HUES48 (cell line): ENCODE measurements around the gene SMYD3.

ENCODE experiments used
- H3K27ac ChIP-seq: one replicate; pipeline ENCODE4 v1.7.0; 2013; ENCODE audit warnings: low read depth, low read length, inconsistent platforms
- H3K27me3 ChIP-seq: 2 replicates; pipeline ENCODE4 v1.6.1; 2013; ENCODE audit warnings: mild to moderate bottlenecking, low read length; ENCODE audit not compliant: control insufficient read depth, insufficient read depth
- H3K36me3 ChIP-seq: 2 replicates; pipeline ENCODE4 v1.6.1; 2013; ENCODE audit warnings: low read length; ENCODE audit not compliant: control insufficient read depth, insufficient read depth
- H3K4me1 ChIP-seq: 2 replicates; pipeline ENCODE4 v1.6.1; 2013; ENCODE audit warnings: mild to moderate bottlenecking, low read length; ENCODE audit not compliant: control insufficient read depth, insufficient read depth
- H3K4me3 ChIP-seq: 2 replicates; pipeline ENCODE4 v1.5.1; 2013; ENCODE audit warnings: mild to moderate bottlenecking, low read depth, low read length
- H3K9ac ChIP-seq: 2 replicates; pipeline ENCODE4 v1.6.1; 2013; ENCODE audit warnings: mild to moderate bottlenecking, low read depth, low read length, moderate library complexity
- H3K9me3 ChIP-seq: 2 replicates; pipeline ENCODE4 v1.6.1; 2013; ENCODE audit warnings: low read length; ENCODE audit not compliant: control insufficient read depth, insufficient read depth

Gene SMYD3

DNA sequence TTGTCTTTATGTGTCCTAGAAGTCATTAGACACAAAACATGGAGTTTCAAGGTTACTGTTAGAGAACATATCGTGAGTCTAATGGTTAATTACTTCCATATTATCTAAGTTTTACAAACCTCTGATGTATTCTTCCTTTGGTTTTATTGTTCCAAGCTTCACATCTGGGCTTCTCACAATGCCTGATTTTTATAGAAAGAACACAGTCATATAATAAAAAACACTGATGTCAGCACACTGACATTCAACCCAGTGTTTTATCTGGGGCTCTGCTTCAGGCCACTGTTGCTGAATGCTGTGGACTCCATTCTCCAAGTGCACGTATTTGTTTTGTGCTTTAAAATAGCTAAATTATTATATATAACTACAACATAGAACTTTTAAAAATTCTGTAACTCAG, 232.9 kb downstream of the SMYD3 start:
- H3K9me3 ChIP-seq, result no peaks in the 10 kb centered on the region
- no peak overlapping the region for H3K9ac ChIP-seq
- no peak overlapping the region for H3K27ac ChIP-seq
- H3K27me3 ChIP-seq, result no peaks in the 10 kb centered on the region
- H3K4me3 ChIP-seq, result no peak overlapping the region
- H3K36me3 ChIP-seq, result no peaks in the 10 kb centered on the region
- H3K4me1 ChIP-seq, result no peaks in the 10 kb centered on the region

DNA sequence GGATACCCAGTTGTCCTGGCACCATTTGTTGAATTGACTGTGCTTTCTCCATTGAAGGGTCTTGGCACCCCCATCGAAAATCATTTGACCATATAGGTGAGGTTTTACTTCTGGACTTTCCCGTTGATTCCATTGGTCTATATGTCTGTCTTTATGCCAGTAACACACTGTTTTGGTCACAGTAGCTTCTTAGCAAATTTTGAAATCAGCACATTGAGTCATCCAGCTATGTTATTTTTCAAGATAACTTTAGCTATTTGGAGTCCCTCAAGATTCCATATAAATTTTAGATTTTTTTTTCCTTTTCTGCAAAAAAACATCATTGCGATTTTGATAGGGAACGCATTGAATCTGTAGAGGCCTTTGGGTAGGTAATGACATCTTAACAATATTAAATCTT, 235.6 kb downstream of the SMYD3 start:
- Histone ChIP-seq H3K27ac (no peak overlapping the region), H3K36me3 (no peaks in the 10 kb centered on the region), H3K9me3 (no peaks in the 10 kb centered on the region), H3K9ac (no peak overlapping the region), H3K4me3 (no peak overlapping the region), H3K27me3 (no peaks in the 10 kb centered on the region), H3K4me1 (peaks cover 9% of the 10 kb centered on the region)

- Histone ChIP-seq H3K4me3 (no peak overlapping the region), H3K27me3 (no peaks in the 10 kb centered on the region), H3K36me3 (no peaks in the 10 kb centered on the region), H3K9me3 (no peaks in the 10 kb centered on the region), H3K4me1 (peaks cover 9% of the 10 kb centered on the region), H3K9ac (no peak overlapping the region), H3K27ac (no peak overlapping the region)
Measured at GRCh38 chr1:246270236-246270635, 236.8 kb downstream of the SMYD3 start.

- H3K4me3 ChIP-seq, result no peak overlapping the region
- H3K9ac ChIP-seq, result no peak overlapping the region
- H3K36me3 ChIP-seq, result no peaks in the 10 kb centered on the region
- H3K4me1 ChIP-seq, result peaks cover 9% of the 10 kb centered on the region
- H3K27me3 ChIP-seq, result no peaks in the 10 kb centered on the region
- no peak overlapping the region for H3K27ac ChIP-seq
- H3K9me3 ChIP-seq, result no peaks in the 10 kb centered on the region
Measured at GRCh38 chr1:246269466-246269865, 237.6 kb downstream of the SMYD3 start.

DNA sequence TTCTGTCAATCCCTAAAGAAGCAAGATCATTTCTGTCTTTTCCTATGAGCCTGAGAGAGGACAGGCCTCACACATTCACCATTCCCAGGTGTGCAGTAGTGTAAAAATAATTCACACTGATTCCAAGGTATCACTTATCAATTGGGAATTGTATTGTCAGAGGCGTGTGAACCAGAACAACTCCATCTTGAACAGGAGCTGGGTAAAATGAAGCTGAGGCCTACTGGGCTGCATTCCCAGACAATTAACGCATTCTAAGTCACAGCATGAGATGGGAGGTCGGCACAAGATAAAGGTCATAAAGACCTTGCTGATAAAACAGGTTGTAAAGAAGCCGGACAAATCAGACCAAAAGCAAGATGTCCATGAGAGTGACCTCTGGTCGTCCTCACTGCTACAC, 239.2 kb downstream of the SMYD3 start:
- no peaks in the 10 kb centered on the region for H3K9me3 ChIP-seq
- H3K4me1 ChIP-seq, result peaks cover 14% of the 10 kb centered on the region
- H3K4me3 ChIP-seq, result no peak overlapping the region
- no peaks in the 10 kb centered on the region for H3K27me3 ChIP-seq
- no peaks in the 10 kb centered on the region for H3K36me3 ChIP-seq
- peak overlapping the region; percentile 14; the same call in 1 of the 2 replicates for H3K9ac ChIP-seq
- H3K27ac ChIP-seq, result peak overlapping the region; percentile 82

- peak overlapping the region; percentile 82 for H3K27ac ChIP-seq
- no peak overlapping the region for H3K9ac ChIP-seq
- H3K4me1 ChIP-seq, result peaks cover 19% of the 10 kb centered on the region
- no peaks in the 10 kb centered on the region for H3K27me3 ChIP-seq
- H3K36me3 ChIP-seq, result no peaks in the 10 kb centered on the region
- no peaks in the 10 kb centered on the region for H3K9me3 ChIP-seq
- no peak overlapping the region for H3K4me3 ChIP-seq
Measured at GRCh38 chr1:246267426-246267825, 239.7 kb downstream of the SMYD3 start.

- Histone ChIP-seq H3K9me3 (no peaks in the 10 kb centered on the region), H3K4me3 (no peak overlapping the region), H3K27ac (no peak overlapping the region), H3K9ac (no peak overlapping the region), H3K27me3 (no peaks in the 10 kb centered on the region), H3K4me1 (peaks cover 19% of the 10 kb centered on the region), H3K36me3 (no peaks in the 10 kb centered on the region)
Measured at GRCh38 chr1:246265481-246265880, 241.6 kb downstream of the SMYD3 start.

- Histone ChIP-seq H3K9me3 (no peaks in the 10 kb centered on the region), H3K27ac (no peak overlapping the region)
Measured at GRCh38 chr1:246262281-246262680, 244.8 kb downstream of the SMYD3 start.

DNA sequence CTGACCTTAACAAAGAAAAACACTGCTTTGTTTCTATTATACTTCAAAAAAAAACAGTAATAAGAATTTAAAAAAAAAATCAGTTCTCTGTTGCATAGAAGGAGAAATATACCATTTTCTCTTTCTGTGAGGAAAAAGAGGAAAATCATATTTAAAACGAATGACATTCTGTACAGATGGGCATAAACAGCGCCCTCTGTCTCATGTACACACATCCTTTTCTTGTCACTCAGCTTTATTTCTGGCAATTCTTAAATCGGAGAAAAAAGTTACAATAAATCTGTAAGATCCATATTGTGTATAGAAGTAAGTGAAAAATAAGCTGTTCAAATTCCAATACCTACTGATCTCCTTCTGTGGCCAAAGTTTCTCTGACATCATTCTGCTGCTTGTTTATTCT, 245.4 kb downstream of the SMYD3 start:
- no peak overlapping the region for H3K27ac ChIP-seq
- no peaks in the 10 kb centered on the region for H3K36me3 ChIP-seq
- no peaks in the 10 kb centered on the region for H3K27me3 ChIP-seq
- H3K4me1 ChIP-seq, result peaks cover 9% of the 10 kb centered on the region
- no peaks in the 10 kb centered on the region for H3K9me3 ChIP-seq
- no peak overlapping the region for H3K9ac ChIP-seq
- no peak overlapping the region for H3K4me3 ChIP-seq

More at GRCh38 chr1:246262281-246262680, 244.8 kb downstream of the SMYD3 start:
- Histone ChIP-seq H3K27me3 (no peaks in the 10 kb centered on the region), H3K4me1 (peaks cover 10% of the 10 kb centered on the region), H3K4me3 (no peak overlapping the region), H3K9ac (no peak overlapping the region), H3K36me3 (no peaks in the 10 kb centered on the region)

- Histone ChIP-seq H3K4me3 (no peak overlapping the region), H3K27me3 (no peaks in the 10 kb centered on the region), H3K27ac (no peak overlapping the region), H3K36me3 (no peaks in the 10 kb centered on the region), H3K9ac (no peak overlapping the region), H3K4me1 (peaks cover 8% of the 10 kb centered on the region), H3K9me3 (no peaks in the 10 kb centered on the region)
Measured at GRCh38 chr1:246258250-246258649, 248.8 kb downstream of the SMYD3 start.

DNA sequence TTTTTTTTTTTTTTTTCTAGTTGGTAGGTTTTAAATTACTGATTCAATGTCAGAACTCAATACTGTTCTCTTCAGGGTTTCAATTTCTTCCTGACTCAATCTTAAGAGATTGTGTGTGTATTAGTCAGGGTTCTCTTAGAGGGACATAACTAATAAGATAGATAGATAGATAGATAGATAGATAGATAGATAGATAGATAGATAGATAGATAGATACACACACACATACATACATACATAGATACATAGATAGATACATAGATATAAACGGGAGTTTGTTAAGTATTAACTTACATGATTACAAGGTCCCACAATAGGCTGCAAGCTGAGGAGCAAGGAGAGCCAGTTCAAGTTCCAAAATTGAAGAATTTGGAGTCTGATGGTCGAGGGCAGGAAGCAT, 251.3 kb downstream of the SMYD3 start:
- no peaks in the 10 kb centered on the region for H3K36me3 ChIP-seq
- H3K9me3 ChIP-seq, result no peaks in the 10 kb centered on the region
- H3K27me3 ChIP-seq, result no peaks in the 10 kb centered on the region
- H3K27ac ChIP-seq, result no peak overlapping the region
- H3K9ac ChIP-seq, result no peak overlapping the region
- no peak overlapping the region for H3K4me3 ChIP-seq
- H3K4me1 ChIP-seq, result no peaks in the 10 kb centered on the region

DNA sequence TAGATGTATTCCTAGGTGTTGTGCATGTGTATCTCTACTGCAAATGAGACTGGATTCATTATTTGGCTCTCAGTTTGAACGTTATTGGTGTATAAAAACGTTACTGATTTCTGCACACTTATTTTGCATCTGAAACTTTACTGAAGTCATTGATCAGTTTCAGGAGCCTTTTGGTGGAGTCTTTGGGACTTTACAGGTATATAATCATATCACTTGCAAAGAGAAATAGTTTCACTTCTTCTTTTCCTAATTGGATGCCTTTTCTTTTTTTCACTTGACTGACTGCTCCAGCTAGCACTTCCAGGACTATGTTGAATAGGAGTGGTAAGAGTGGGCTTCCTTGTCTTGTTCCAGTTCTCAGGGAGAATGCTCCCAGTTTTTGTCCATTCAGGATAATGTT, 252.2 kb downstream of the SMYD3 start:
- H3K27me3 ChIP-seq, result no peaks in the 10 kb centered on the region
- no peaks in the 10 kb centered on the region for H3K9me3 ChIP-seq
- no peak overlapping the region for H3K4me3 ChIP-seq
- H3K36me3 ChIP-seq, result no peaks in the 10 kb centered on the region
- H3K9ac ChIP-seq, result no peak overlapping the region
- no peak overlapping the region for H3K27ac ChIP-seq
- no peaks in the 10 kb centered on the region for H3K4me1 ChIP-seq
